ENCODE measurements around the gene ABCF2.

ABCF2 gene

DNA sequence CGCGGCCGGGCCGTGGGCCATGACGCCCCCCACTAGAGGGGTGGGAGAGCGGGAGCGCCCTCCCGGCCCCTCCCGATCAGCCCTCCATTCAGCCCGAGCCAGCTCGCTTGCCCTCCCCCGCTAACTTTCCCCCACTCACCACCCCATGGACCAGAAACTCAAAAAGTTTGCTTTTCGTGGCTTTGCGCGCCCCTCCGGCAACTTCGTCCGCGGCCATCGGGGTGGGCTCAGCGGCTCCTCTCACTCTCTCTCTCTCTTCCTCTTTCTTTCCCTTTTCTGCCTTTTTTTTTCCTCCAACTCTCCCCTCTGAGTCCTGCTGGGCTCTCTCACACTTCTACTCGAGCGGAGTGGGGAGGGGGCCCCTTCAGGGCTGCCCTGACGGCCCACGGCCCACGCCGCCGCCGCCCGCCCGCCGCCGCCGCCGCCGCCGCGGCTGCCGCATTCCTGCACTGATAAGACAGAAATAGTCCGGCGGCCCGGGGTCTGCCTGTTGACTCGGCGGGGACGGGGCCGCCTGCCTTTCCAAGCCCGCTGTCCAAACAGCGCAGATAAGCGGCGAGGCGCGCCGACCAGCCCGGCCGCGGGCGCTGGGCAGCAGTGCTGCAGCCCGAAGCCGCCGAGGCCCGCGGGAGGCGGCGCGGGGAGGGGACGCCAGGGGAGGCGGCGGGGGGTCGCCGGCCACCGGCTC is 21.5 kb upstream of the ABCF2 start, which contains the start of gene SMARCD3:
SMARCD3 (minus strand) TSS at position 349 of the 688 bp plus-strand sequence; CDS start at position 217, 132 bp downstream.
- peak within 1 kb of the TSS; percentile 69 for H3K4me3 ChIP-seq (ENCODE audit: low read length)
- TF ChIP-seq, protein P1, sequence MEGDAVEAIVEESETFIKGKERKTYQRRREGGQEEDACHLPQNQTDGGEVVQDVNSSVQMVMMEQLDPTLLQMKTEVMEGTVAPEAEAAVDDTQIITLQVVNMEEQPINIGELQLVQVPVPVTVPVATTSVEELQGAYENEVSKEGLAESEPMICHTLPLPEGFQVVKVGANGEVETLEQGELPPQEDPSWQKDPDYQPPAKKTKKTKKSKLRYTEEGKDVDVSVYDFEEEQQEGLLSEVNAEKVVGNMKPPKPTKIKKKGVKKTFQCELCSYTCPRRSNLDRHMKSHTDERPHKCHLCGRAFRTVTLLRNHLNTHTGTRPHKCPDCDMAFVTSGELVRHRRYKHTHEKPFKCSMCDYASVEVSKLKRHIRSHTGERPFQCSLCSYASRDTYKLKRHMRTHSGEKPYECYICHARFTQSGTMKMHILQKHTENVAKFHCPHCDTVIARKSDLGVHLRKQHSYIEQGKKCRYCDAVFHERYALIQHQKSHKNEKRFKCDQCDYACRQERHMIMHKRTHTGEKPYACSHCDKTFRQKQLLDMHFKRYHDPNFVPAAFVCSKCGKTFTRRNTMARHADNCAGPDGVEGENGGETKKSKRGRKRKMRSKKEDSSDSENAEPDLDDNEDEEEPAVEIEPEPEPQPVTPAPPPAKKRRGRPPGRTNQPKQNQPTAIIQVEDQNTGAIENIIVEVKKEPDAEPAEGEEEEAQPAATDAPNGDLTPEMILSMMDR (conservative IDR thresholded peaks at IDR 0.05; ENCODE audit: low read depth, low read length), result no peak
- DNase-seq (ENCODE audit: low read depth), result no peak

DNA sequence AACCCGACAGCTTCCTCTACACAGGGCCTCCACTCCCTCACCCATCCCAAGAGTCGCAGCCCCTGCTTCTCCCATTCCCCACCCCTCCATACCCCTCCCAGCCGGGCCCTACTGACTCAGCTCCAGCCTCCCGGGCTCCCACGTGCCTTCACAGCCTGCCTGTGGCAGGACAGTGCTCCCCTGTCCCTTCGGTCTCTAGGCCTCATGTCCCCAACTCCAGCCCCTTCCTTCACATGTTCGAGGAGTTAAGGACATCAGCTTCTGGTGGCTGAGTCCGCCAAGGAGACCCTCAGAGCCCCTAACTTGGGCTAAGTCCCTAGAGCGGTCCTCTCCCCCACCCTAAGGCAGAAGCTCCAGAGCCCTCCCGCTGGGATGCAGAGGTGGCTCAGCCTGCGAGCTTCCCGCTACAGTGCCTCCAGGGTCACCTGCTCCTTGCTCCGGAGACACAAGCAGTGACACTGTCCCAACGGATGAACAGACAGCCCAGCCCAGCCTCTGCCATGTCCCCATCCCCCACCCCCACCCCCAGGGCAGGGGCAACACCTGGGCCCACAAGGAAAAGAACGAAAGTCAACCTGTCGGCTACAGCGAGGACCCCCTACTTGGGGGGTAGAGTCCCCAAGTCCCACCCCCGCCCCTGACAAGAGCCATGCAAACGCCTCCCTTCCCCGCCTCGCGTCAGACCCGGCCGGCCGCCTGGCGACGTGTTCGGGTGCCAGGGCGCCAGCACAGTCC is 20.8 kb upstream of the ABCF2 start:
- TF ChIP-seq, protein P1 (conservative IDR thresholded peaks at IDR 0.05; ENCODE audit: low read depth, low read length), result no peak
- peak overlapping the region; percentile 69 for H3K4me3 ChIP-seq (ENCODE audit: low read length)
- DNase-seq (ENCODE audit: low read depth), result no peak

DNA sequence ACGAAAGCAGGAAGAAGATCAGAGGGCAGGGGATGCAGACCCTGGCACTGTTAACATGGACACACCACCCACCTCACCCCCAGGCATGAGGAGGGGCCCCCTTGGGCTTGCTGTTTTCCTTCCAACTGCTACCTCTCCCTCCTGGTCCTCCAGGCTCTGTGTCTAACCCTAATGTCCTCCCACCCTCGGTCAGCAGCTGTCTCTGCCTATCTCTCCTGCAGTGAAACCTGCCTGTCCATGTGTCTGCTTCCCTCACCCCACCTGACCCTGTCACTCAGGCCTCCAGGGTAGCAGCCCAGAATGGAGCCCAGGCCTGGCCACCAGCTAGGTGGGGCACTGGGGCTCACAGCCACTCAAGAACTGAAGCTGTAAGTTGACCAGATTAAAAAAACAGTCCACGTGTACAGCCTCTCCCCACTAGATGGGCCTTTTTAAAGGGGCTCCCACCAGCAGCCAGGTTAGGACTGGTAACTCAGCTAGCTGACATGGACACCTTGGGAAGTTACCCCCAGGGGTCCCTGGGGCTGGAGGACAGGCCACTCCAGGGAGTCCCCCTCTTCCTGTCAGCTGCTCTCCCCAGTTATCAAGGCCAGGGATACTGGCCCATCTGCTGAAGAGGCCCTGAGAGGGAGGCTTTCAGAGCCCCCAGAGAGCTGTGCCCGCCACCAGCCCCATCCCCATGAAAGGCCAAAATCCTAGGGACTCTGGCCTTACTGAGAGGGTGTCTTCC is 20.0 kb upstream of the ABCF2 start:
- peak overlapping the region; percentile 69 for H3K4me3 ChIP-seq (ENCODE audit: low read length)
- no peak for DNase-seq (ENCODE audit: low read depth)
- TF ChIP-seq, protein P1 (conservative IDR thresholded peaks at IDR 0.05; ENCODE audit: low read depth, low read length), result no peak

DNA sequence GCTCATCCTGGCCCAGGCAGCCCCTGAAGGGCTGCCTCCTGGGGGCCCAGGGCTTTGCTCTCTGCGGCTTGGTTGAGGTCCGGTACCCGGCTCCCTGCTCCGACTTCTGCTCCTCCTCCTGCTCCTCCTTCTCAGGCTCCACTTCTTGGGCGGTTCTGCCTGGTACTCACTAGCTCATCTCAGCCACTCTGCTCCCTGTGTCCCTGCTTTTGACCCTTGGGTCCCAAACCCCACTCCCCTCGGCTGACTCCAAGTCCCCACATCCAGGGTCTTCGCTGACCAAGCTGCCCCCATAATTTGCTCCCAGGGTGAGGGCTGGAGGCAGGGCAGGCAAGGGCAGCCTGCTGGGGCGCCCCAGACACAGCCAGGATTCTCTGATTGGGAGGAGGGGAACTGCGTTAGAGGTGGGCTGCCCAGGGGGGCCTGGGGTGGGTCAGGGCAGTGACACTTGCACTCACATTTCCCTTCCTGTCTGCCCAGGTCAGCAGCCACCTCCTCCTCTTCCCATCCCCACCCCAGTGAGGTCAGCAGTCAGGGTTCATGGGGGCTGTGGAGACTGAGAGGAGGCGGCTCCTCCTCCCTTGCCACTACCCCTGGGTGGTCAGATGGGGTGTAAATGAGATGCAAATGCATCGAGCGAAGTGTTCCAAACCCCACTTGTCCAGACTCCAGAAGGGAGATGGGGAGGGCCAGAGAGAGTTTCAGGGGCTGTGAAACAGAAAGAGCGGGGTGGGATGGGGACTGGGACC is 19.3 kb upstream of the ABCF2 start:
- TF ChIP-seq, protein P1 (conservative IDR thresholded peaks at IDR 0.05; ENCODE audit: low read depth, low read length), result no peak
- H3K4me3 ChIP-seq (ENCODE audit: low read length), result no peak overlapping the region
- DNase-seq (ENCODE audit: low read depth), result no peak

DNA sequence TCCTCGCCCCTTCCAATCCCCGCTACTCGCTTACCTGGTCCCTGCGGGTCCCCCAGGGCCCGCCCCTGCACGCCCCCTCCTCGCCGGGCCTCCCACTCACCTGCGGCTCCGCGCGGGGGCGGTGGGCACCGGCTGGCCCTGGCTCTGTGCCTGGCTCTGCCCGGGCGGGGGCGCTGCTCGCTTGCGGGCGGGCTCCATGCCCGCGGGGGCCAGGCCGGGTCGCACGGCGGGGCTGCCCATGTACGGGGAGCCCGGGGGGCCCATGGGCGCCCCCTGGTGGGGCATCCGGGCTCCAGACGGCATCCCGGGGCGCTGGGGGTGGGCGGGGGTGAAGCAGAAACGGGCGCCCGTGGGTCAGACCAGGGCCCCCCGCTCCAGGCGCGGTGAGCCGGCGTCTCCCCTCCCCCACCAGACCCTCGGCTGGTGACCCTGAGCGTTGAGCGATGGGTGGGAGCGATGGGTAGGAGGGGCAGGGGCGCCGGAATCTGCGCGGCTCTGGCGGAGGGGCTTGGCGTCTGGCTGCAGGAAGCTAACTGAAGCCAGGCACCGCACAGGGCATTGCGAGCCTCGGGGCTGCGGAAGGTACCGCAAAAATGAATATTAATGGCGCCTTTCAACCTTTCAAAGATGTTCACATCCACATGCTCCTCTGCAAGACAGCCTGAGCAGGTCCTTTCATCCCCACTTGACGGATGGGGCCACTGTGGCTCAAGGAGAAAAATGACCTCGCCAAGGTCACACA is 18.5 kb upstream of the ABCF2 start:
- no peak for DNase-seq (ENCODE audit: low read depth)

More for the DNA sequence above, 18.5 kb upstream of the ABCF2 start:
- peak overlapping the region; percentile 41 for H3K4me3 ChIP-seq (ENCODE audit: low read length)
- TF ChIP-seq, protein P1 (conservative IDR thresholded peaks at IDR 0.05; ENCODE audit: low read depth, low read length), result peak; percentile 47

Measured in retinal pigment epithelial cell (primary cell).